SU-DHL-6 (cell line): Measurements from ENCODE around the gene NKX2-8.
A peak's percentile ranks its signal among the peaks of the same experiment; 100 is the strongest.

ENCODE experiments used
- H2AFZ ChIP-seq: fragments of 200-600 bp; sonication (generic); 2 replicates; pipeline ENCODE4 v1.6.1; 2014; ENCODE audit warnings: low read depth, mild to moderate bottlenecking, moderate library complexity, mixed read lengths, antibody characterized with exemption, low read length; ENCODE audit not compliant: severe bottlenecking
- H3F3A ChIP-seq: fragments of 200-600 bp; shearing (Covaris generic); 2 replicates; pipeline ENCODE4 v1.6.0; 2016; ENCODE audit warnings: antibody characterized with exemption, mild to moderate bottlenecking; ENCODE audit not compliant: insufficient read depth
- H3K27ac ChIP-seq: fragments of 200-600 bp; sonication (generic); 2 replicates; pipeline ENCODE4 v1.5.1; 2016; ENCODE audit warnings: low read depth, mild to moderate bottlenecking, low read length, moderate library complexity, mixed read lengths
- H3K27me3 ChIP-seq: fragments of 200-600 bp; sonication (generic), shearing (Covaris generic); 2 replicates; pipeline ENCODE4 v1.6.0; 2014; ENCODE audit warnings: mild to moderate bottlenecking, low read length
- H3K36me3 ChIP-seq: fragments of 200-600 bp; sonication (generic); 2 replicates; pipeline ENCODE4 v1.6.1; 2014; ENCODE audit warnings: mild to moderate bottlenecking, low read length, mixed read lengths
- H3K4me2 ChIP-seq: fragments of 300-600, 200-600 bp; shearing (Covaris generic), sonication (generic); 2 replicates; pipeline ENCODE4 v1.6.0; 2014; ENCODE audit warnings: low read length, low read depth, mild to moderate bottlenecking; ENCODE audit not compliant: poor library complexity, severe bottlenecking
- H3K4me3 ChIP-seq: fragments of 200-600 bp; sonication (generic); 2 replicates; pipeline ENCODE4 v1.5.1; 2014; ENCODE audit warnings: antibody characterized with exemption, low read length, mild to moderate bottlenecking, mixed read lengths; ENCODE audit not compliant: insufficient read depth, poor library complexity, severe bottlenecking
- H3K79me2 ChIP-seq: fragments of 200-600 bp; sonication (generic); 2 replicates; pipeline ENCODE4 v1.6.1; 2014; ENCODE audit warnings: mild to moderate bottlenecking, low read length, moderate library complexity; ENCODE audit not compliant: insufficient read depth
- H3K9ac ChIP-seq: fragments of 200-600 bp; sonication (generic); 2 replicates; pipeline ENCODE4 v1.7.0; 2014; ENCODE audit warnings: mild to moderate bottlenecking, low read length
- H3K9me2 ChIP-seq: fragments of 200-600 bp; sonication (generic); replicated peaks from 2 replicates; pipeline ENCODE4 v1.6.1; 2014; ENCODE audit warnings: low read length; ENCODE audit not compliant: insufficient read depth
- H3K9me3 ChIP-seq: fragments of 200-600 bp; sonication (generic); 2 replicates; pipeline ENCODE4 v1.6.1; 2014; ENCODE audit warnings: low read length, mixed read lengths; ENCODE audit not compliant: insufficient read depth
- H4K20me1 ChIP-seq: fragments of 200-600 bp; sonication (generic); 2 replicates; pipeline ENCODE4 v1.6.1; 2014; ENCODE audit warnings: low read depth, mild to moderate bottlenecking, antibody characterized with exemption, low read length, moderate library complexity, mixed read lengths
- EZH2phosphoT487 ChIP-seq: fragments of 200-600 bp; sonication (generic), shearing (Covaris generic); conservative IDR thresholded peaks from 2 replicates; pipeline ENCODE4 v1.6.1; 2018; ENCODE audit warnings: mild to moderate bottlenecking, antibody characterized with exemption, low read length, moderate library complexity, mixed read lengths
- TF ChIP-seq, protein P1 (sequence below): fragments of 200-600 bp; sonication (generic); IDR thresholded peaks from one replicate; pipeline ENCODE4 v1.5.1; 2017; ENCODE audit warnings: antibody characterized with exemption, mild to moderate bottlenecking, low read length, moderate library complexity; ENCODE audit not compliant: insufficient read depth, poor library complexity, severe bottlenecking

The NKX2-8 gene

DNA sequence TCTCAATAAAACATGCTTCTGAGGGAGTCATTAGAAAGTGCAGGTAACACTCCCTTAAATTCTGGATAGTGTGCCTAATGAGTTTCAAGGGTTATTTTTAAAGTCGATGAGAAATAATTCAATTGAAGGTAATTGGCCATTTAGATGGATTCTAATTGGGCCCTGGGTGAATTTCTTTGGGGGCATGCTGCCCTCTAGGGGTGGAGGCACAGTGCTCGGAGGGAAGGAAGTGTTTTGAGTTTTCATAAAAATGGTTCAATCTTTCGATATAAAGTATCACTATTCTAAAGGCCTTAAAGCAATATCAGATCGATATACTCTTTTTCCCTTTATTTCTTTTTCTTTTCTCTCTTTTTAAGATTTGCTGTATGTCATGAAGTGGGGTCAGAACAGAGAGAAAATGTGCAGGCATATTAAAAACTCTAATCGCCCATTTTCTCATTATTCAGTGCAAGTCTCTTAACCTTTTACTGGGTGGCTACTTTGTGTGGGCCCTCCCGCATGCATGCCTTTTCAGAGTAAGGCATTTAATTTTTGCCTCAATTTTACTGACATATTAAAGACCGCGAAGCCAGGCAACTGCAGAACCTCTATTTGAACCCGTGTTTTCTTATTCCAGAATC lies 25.5 kb downstream of the NKX2-8 start:
- peak overlapping the region; percentile 16 for H3K4me2 ChIP-seq
- H3F3A ChIP-seq, result no peaks in the 10 kb centered on the region
- no peaks in the 10 kb centered on the region for H3K79me2 ChIP-seq
- no peak for TF ChIP-seq EZH2phosphoT487
- TF ChIP-seq, protein P1, sequence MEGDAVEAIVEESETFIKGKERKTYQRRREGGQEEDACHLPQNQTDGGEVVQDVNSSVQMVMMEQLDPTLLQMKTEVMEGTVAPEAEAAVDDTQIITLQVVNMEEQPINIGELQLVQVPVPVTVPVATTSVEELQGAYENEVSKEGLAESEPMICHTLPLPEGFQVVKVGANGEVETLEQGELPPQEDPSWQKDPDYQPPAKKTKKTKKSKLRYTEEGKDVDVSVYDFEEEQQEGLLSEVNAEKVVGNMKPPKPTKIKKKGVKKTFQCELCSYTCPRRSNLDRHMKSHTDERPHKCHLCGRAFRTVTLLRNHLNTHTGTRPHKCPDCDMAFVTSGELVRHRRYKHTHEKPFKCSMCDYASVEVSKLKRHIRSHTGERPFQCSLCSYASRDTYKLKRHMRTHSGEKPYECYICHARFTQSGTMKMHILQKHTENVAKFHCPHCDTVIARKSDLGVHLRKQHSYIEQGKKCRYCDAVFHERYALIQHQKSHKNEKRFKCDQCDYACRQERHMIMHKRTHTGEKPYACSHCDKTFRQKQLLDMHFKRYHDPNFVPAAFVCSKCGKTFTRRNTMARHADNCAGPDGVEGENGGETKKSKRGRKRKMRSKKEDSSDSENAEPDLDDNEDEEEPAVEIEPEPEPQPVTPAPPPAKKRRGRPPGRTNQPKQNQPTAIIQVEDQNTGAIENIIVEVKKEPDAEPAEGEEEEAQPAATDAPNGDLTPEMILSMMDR, result peak; percentile 79
- no peaks in the 10 kb centered on the region for H3K36me3 ChIP-seq
- H3K9ac ChIP-seq, result no peak overlapping the region
- H3K27me3 ChIP-seq, result no peaks in the 10 kb centered on the region
- no peaks in the 10 kb centered on the region for H3K9me2 ChIP-seq
- H3K27ac ChIP-seq, result no peak overlapping the region
- no peaks in the 10 kb centered on the region for H4K20me1 ChIP-seq
- H3K4me3 ChIP-seq, result no peak overlapping the region
- H2AFZ ChIP-seq, result peak overlapping the region; percentile 52
- H3K9me3 ChIP-seq, result no peaks in the 10 kb centered on the region

DNA sequence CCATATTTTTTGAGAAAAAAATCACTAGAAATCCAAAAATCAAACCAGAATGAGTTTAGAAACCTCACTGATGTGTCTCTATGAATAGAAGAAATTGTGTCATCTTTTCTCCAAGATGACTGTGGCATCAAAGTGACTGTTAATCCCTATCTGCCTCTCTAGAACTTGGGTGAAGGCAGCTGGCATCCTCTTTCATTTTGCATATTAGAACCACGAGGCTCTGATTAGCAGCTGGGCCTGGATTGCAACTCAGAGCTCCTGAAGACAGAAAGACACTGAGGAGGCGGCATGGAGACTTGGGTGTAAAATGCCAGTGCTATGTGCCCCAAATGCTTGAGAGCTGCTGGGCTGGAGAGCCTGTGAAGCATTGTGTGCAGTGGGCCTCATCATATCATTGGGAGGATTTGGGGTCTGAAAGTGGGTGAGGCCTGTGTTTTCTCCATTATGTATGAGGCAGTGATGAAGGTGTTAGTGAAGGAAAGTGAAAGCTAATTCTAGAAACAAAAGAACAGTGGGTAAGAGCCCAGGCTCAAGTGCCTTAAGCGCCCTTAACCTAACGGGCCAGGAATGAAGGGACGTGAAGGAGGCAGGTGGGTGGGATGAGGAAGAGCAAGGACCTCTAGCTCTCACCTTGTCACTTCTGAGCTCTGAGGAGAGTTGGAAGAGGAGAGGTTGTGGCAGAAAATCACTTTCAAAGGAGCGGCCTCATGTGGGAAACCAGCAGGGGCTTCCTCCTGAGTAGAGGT lies 26.2 kb downstream of the NKX2-8 start:
- Histone ChIP-seq H4K20me1 (no peaks in the 10 kb centered on the region), H3K27ac (no peak overlapping the region), H3K27me3 (no peaks in the 10 kb centered on the region), H2AFZ (peak overlapping the region; percentile 3), H3K4me3 (no peak overlapping the region), H3F3A (no peaks in the 10 kb centered on the region), H3K36me3 (no peaks in the 10 kb centered on the region), H3K4me2 (no peak overlapping the region), H3K9me3 (no peaks in the 10 kb centered on the region), H3K9me2 (no peaks in the 10 kb centered on the region), H3K9ac (no peak overlapping the region), H3K79me2 (no peaks in the 10 kb centered on the region)
- TF ChIP-seq, protein P1, result no peak
- TF ChIP-seq EZH2phosphoT487, result no peak

DNA sequence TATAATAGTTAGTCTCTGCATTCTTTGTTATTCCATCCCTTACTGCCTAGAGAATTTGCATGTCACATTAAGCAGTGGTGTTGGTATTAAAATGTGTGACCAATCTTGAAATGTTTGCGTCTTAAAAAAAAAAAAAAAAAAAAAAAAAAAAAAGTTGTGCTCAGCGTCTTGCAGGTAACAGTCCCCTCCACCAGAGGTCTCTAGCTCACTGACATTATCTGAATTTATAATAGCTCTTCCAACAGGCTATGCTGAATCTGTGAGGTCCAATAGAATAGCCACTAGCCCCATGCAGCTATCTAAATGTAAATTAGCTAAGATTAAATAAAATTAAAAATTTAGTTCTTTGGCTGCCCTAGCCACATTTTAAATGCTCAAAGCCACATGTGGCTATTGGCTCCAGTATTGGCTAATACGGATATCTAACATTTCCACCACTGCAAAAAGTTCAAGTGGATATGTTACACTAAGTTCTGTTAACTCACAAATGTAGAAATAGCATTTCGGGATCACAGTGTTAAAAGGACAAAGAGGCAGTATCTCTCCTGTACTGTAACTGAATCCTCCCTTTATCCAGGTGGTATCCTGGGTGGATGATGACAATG lies 28.7 kb downstream of the NKX2-8 start:
- no peaks in the 10 kb centered on the region for H4K20me1 ChIP-seq
- no peaks in the 10 kb centered on the region for H3K36me3 ChIP-seq
- no peak overlapping the region for H3K9ac ChIP-seq
- H3K27me3 ChIP-seq, result no peaks in the 10 kb centered on the region
- no peak overlapping the region for H3K4me3 ChIP-seq
- no peaks in the 10 kb centered on the region for H3K9me2 ChIP-seq
- TF ChIP-seq EZH2phosphoT487, result no peak
- TF ChIP-seq, protein P1, result peak; percentile 67
- no peaks in the 10 kb centered on the region for H3K9me3 ChIP-seq
- H3K27ac ChIP-seq, result no peak overlapping the region
- no peak overlapping the region for H3K4me2 ChIP-seq
- no peaks in the 10 kb centered on the region for H3F3A ChIP-seq
- no peak overlapping the region for H2AFZ ChIP-seq
- no peaks in the 10 kb centered on the region for H3K79me2 ChIP-seq
